CD4-positive, CD25-positive, alpha-beta regulatory T cell (primary cell): Measurements from ENCODE around the gene PPP4C. TPM values are rescaled to one million over a fixed set of nuclear protein-coding genes. Genes with fewer than 3 reads are reported as not detected.

Source experiments
- ATAC-seq, 2 donors: fragments of 150-1000 bp; cut with Tn5 transposase; one replicate each; pipeline ENCODE4 v1.10.0; 2021; ENCODE audit warnings: low read depth in 2 of 2, moderate number of reproducible peaks in 2 of 2, moderate library complexity in 1 of 2
- DNase-seq, 3 donors: peaks; one replicate each; pipeline versions ENCODE4 v3.0.0 to v3.0.0-alpha.2; 2012 to 2022; ENCODE audit warnings: mixed read lengths in 1 of 3
- H3K27ac ChIP-seq: one replicate; pipeline ENCODE4 v1.7.0; 2013; ENCODE audit warnings: mild to moderate bottlenecking, low read length; ENCODE audit not compliant: insufficient read depth, poor library complexity, severe bottlenecking
- H3K27me3 ChIP-seq: one replicate; pipeline ENCODE4 v1.7.0; 2013; ENCODE audit warnings: low read length; ENCODE audit not compliant: control insufficient read depth, insufficient read depth
- H3K36me3 ChIP-seq: one replicate; pipeline ENCODE4 v1.7.0; 2013; ENCODE audit warnings: mild to moderate bottlenecking, low read length, moderate library complexity; ENCODE audit not compliant: control insufficient read depth, insufficient read depth
- H3K4me1 ChIP-seq: 2 replicates; pipeline ENCODE4 v1.7.0; 2013; ENCODE audit warnings: mild to moderate bottlenecking, low read length; ENCODE audit not compliant: insufficient read depth, control insufficient read depth, poor library complexity, severe bottlenecking
- H3K4me3 ChIP-seq: one replicate; pipeline ENCODE4 v1.7.0; 2013; ENCODE audit warnings: low read depth, mild to moderate bottlenecking, low read length, moderate library complexity
- H3K9me3 ChIP-seq, 2 experiments: 1 replicate in 1 of 2; 2 replicates in 1 of 2; pipeline ENCODE4 v1.7.0; 2013; ENCODE audit warnings: low read length in 2 of 2, mild to moderate bottlenecking in 1 of 2, moderate library complexity in 1 of 2; ENCODE audit not compliant: control insufficient read depth in 2 of 2
- H3K27ac Mint-ChIP-seq, 3 donors: one replicate each; pipeline ENCODE4 v1.8.0; 2020 to 2022; ENCODE audit warnings: mild to moderate bottlenecking in 3 of 3, mixed read lengths in 3 of 3, moderate library complexity in 2 of 3
- H3K27me3 Mint-ChIP-seq: one replicate; pipeline ENCODE4 v1.8.0; 2022; ENCODE audit warnings: mild to moderate bottlenecking, mixed read lengths
- H3K36me3 Mint-ChIP-seq: one replicate; pipeline ENCODE4 v1.8.0; 2020; ENCODE audit warnings: mixed read lengths
- H3K4me1 Mint-ChIP-seq, 4 donors: one replicate each; pipeline ENCODE4 v1.8.0; 2020 to 2022; ENCODE audit warnings: mixed read lengths in 4 of 4, mild to moderate bottlenecking in 1 of 4
- H3K4me3 Mint-ChIP-seq, 4 donors: one replicate each; pipeline ENCODE4 v1.8.0; 2020 to 2022; ENCODE audit warnings: mild to moderate bottlenecking in 4 of 4, mixed read lengths in 4 of 4, moderate library complexity in 3 of 4
- H3K9me3 Mint-ChIP-seq, 7 donors: one replicate each; pipeline ENCODE4 v1.8.0; 2020 to 2022; ENCODE audit warnings: mixed read lengths in 7 of 7, mild to moderate bottlenecking in 3 of 7, moderate library complexity in 2 of 7
- polyA plus RNA-seq, 4 donors: library from polyadenylated mRNA; unstranded; fragments of 300-500 nt; fragmentation: Illumina TruSeq; gene quantifications; one replicate each; pipeline ENCODE4 v1.2.3, GENCODE V29; 2021
- total RNA-seq: library from RNA; stranded (reverse); gene quantifications from one replicate; pipeline ENCODE4 v1.2.3, GENCODE V29; 2022

Gene PPP4C
- total and polyA plus RNA-seq, 5 donors from 2014 or later: 97.0 to 289 (median 242) TPM

DNA sequence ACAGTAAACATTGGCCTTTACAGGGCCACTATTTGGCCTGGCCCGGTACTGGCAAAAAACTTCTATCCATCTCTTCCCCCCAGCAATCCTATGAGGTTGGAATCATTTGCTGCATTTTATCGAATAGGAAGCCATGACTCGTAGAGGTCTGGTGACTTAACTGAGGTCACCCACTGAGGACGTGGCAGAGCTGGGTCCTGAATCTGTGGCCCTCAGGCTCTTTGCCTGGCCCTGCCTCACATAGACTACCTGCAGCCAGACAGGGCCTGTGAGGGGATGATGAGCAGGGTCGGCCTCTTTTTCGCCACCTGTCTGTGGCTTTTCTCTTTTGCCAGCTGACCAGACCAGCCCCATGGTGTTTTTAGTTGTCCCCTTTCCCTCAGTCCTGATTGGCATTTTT, 1.9 kb downstream of the PPP4C start:
- Mint-ChIP-seq H3K4me1 (peaks cover 0 to 53% (median 29%) of the 10 kb centered on the region in 4 donors), H3K27me3 (no peaks in the 10 kb centered on the region), H3K27ac (peak overlapping the region; percentile 66 to 96 (median 93)), H3K9me3 (no peaks in the 10 kb centered on the region), H3K36me3 (peaks cover 8% of the 10 kb centered on the region), H3K4me3 (peak overlapping the region; percentile 88 to 98 (median 96))
- ATAC-seq: no peak
- H3K36me3 ChIP-seq: peaks cover 36% of the 10 kb centered on the region
- peak overlapping the region; percentile 76 for H3K4me3 ChIP-seq
- peak overlapping the region; percentile 82 for H3K27ac ChIP-seq
- DNase-seq: no peak
- no peaks in the 10 kb centered on the region for H3K9me3 ChIP-seq
- H3K4me1 ChIP-seq: peaks cover 29% of the 10 kb centered on the region
- no peaks in the 10 kb centered on the region for H3K27me3 ChIP-seq

DNA sequence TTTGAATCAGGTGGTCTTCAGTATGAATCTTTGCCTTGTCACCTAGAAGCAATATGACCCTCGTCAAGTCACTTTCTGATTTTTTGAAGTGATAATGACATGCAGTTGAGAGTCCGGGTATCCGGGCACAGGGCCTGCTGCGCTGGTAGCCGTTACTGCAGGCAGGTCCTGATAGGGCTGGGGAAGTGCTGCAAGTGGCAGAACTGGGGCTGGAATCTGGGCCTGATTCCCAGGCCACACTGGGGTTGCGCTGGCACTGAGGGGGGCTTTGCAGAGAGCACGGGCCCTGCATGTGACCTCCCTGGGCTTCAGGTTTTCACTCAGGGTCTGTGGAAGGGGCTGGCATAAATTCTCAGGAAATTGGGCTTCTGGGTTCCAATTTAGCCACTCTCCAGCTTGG, 3.0 kb downstream of the PPP4C start:
- Histone ChIP-seq H3K9me3 (no peaks in the 10 kb centered on the region), H3K4me1 (peaks cover 29% of the 10 kb centered on the region), H3K27ac (no peak overlapping the region), H3K36me3 (peaks cover 47% of the 10 kb centered on the region), H3K4me3 (no peak overlapping the region), H3K27me3 (no peaks in the 10 kb centered on the region)
- H3K4me1 Mint-ChIP-seq: peaks cover 0 to 53% (median 29%) of the 10 kb centered on the region in 4 donors
- no peak for ATAC-seq
- DNase-seq: no peak
- H3K27ac Mint-ChIP-seq: no peak overlapping the region
- peaks cover 0 to 2% (median 0%) of the 10 kb centered on the region in 7 donors for H3K9me3 Mint-ChIP-seq
- peaks cover 15% of the 10 kb centered on the region for H3K36me3 Mint-ChIP-seq
- no peaks in the 10 kb centered on the region for H3K27me3 Mint-ChIP-seq
- peak overlapping the region in 1 of 4 donors; percentile 88 for H3K4me3 Mint-ChIP-seq

DNA sequence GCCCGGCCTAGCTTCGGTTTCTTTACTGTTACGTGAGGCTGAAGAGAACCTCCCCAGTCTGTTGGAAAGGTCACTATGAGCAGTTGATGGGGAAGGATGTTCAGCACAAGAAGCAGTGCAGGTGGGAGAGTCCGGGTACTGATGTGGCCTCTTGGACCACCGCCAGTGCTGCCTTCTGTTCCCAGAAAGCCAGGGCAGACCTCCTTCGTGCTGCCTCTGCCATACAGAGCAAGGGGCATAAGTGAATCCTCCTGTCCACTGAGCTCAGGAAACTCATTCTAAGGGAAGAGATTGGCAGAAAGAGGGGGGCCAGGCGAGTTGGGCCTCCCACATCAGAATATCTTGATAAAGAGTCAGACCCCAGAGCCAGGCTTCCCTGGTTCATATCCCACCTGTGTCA, 3.7 kb downstream of the PPP4C start:
- no peak for ATAC-seq
- Mint-ChIP-seq H3K27me3 (no peaks in the 10 kb centered on the region), H3K36me3 (peaks cover 19% of the 10 kb centered on the region), H3K4me1 (peaks cover 0 to 57% (median 29%) of the 10 kb centered on the region in 4 donors), H3K4me3 (peak overlapping the region in 1 of 4 donors; percentile 35), H3K9me3 (peaks cover 0 to 2% (median 0%) of the 10 kb centered on the region in 7 donors), H3K27ac (peak overlapping the region in 1 of 3 donors; percentile 11)
- H3K9me3 ChIP-seq: no peaks in the 10 kb centered on the region
- H3K36me3 ChIP-seq: peaks cover 54% of the 10 kb centered on the region
- no peak for DNase-seq
- peaks cover 29% of the 10 kb centered on the region for H3K4me1 ChIP-seq
- H3K27ac ChIP-seq: no peak overlapping the region
- no peak overlapping the region for H3K4me3 ChIP-seq
- no peaks in the 10 kb centered on the region for H3K27me3 ChIP-seq

DNA sequence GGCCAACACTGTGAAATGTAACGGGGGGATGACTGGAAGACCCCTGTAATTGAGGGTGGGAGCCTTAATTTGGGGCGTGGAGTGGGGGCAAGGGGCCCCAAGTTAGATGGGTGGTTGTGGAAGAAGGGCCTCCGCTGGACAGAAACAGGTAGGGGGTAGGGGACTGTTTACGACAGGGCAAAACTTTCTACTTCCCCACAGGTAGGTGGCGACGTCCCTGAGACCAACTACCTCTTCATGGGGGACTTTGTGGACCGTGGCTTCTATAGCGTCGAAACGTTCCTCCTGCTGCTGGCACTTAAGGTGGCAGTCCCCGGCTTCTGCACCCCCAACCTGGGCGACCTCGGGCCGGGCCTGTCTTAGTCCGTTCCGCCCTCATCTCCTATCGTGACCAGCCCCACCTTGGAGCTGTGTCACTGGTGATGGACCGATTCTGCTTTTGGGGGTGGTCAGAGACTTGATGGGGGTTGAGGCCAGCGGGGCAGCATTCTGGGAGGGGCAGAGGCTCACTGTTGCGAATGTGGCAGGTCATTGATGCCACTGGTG, 6.8 kb downstream of the PPP4C start:
- no peaks in the 10 kb centered on the region for H3K9me3 ChIP-seq
- no peaks in the 10 kb centered on the region for H3K27me3 ChIP-seq
- Mint-ChIP-seq H3K9me3 (peaks cover 0 to 2% (median 0%) of the 10 kb centered on the region in 7 donors), H3K4me3 (peak overlapping the region in 1 of 4 donors; percentile 36), H3K27ac (no peak overlapping the region), H3K36me3 (peaks cover 23% of the 10 kb centered on the region), H3K4me1 (peaks cover 0 to 30% (median 10%) of the 10 kb centered on the region in 4 donors), H3K27me3 (no peaks in the 10 kb centered on the region)
- DNase-seq: no peak
- peaks cover 57% of the 10 kb centered on the region for H3K36me3 ChIP-seq
- no peak overlapping the region for H3K27ac ChIP-seq
- peaks cover 9% of the 10 kb centered on the region for H3K4me1 ChIP-seq
- no peak for ATAC-seq
- no peak overlapping the region for H3K4me3 ChIP-seq

DNA sequence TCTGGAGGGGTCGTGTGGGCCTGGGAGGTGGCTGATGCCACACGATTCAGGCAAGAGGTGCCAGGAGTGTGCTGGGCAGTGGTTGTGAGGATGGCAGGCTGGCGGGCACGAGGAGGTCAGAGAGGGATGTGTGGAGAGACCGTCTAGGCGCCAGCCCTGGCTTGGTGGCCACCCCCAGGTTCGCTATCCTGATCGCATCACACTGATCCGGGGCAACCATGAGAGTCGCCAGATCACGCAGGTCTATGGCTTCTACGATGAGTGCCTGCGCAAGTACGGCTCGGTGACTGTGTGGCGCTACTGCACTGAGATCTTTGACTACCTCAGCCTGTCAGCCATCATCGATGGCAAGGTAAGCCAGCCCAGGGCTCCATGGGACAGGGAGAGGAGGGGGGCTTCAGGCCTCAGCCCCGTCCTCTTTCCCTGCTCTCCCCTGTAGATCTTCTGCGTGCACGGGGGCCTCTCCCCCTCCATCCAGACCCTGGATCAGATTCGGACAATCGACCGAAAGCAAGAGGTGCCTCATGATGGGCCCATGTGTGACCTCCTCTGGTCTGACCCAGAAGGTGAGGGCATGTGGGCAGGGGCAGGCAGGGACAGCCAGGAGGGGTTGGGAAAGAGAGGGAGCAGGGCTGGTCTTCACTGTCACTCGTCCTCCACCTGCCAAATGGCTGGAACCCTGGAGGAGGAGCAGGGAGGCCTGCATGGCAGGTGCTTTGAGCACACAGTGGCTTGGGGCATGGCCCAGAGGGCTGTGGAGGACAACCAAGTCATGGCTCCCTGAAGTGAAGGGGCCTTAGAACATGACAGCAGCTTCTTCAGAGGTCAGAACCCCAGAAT, 7.6 kb downstream of the PPP4C start:
- no peak overlapping the region for H3K4me3 ChIP-seq
- ATAC-seq: no peak
- Mint-ChIP-seq H3K4me1 (peaks cover 0 to 26% (median 3%) of the 10 kb centered on the region in 4 donors), H3K9me3 (peaks cover 0 to 2% (median 0%) of the 10 kb centered on the region in 7 donors), H3K27ac (no peak overlapping the region), H3K36me3 (peaks cover 23% of the 10 kb centered on the region), H3K4me3 (peak overlapping the region in 1 of 4 donors; percentile 36), H3K27me3 (no peaks in the 10 kb centered on the region)
- peaks cover 53% of the 10 kb centered on the region for H3K36me3 ChIP-seq
- H3K9me3 ChIP-seq: no peaks in the 10 kb centered on the region
- H3K4me1 ChIP-seq: peaks cover under 1% of the 10 kb centered on the region
- no peaks in the 10 kb centered on the region for H3K27me3 ChIP-seq
- no peak overlapping the region for H3K27ac ChIP-seq
- DNase-seq: no peak

DNA sequence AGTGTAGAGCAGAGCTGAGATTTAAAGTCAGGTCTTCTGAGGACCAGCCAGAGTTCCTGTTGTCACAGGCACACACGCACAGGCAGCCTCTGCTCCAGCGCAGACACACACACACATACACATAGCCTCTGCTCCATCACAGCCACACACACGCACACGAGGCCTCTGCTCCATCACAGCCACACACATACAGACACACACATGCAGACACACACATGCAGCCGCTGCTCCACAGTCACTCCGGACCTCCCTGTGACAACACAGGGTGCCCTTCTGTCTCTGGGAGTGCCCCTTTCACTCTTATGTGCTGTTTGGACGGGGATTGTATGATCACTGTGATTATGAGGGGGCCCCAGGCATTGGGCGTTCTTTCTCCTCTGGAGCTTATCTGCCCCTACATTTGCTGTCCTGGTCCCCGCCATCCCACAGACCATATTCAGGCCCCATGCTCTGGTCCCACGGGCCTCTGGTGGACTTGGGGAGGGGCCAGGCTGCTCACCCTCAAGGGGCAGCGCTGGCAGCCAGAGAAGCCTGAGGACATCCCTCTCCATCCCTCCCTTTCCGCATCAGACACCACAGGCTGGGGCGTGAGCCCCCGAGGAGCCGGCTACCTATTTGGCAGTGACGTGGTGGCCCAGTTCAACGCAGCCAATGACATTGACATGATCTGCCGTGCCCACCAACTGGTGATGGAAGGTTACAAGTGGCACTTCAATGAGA, 8.5 kb downstream of the PPP4C start:
- peak overlapping the region in 1 of 4 donors; percentile 25 for H3K4me3 Mint-ChIP-seq
- no peaks in the 10 kb centered on the region for H3K4me1 ChIP-seq
- H3K27ac ChIP-seq: no peak overlapping the region
- peaks cover 0 to 2% (median 0%) of the 10 kb centered on the region in 7 donors for H3K9me3 Mint-ChIP-seq
- no peaks in the 10 kb centered on the region for H3K27me3 ChIP-seq
- no peak for ATAC-seq
- no peaks in the 10 kb centered on the region for H3K27me3 Mint-ChIP-seq
- peaks cover 23% of the 10 kb centered on the region for H3K36me3 Mint-ChIP-seq
- H3K4me1 Mint-ChIP-seq: peaks cover 0 to 27% (median 0%) of the 10 kb centered on the region in 4 donors
- peak overlapping the region in 1 of 3 donors; percentile 74 for H3K27ac Mint-ChIP-seq
- no peaks in the 10 kb centered on the region for H3K9me3 ChIP-seq
- peaks cover 53% of the 10 kb centered on the region for H3K36me3 ChIP-seq
- H3K4me3 ChIP-seq: no peak overlapping the region
- DNase-seq: no peak

DNA sequence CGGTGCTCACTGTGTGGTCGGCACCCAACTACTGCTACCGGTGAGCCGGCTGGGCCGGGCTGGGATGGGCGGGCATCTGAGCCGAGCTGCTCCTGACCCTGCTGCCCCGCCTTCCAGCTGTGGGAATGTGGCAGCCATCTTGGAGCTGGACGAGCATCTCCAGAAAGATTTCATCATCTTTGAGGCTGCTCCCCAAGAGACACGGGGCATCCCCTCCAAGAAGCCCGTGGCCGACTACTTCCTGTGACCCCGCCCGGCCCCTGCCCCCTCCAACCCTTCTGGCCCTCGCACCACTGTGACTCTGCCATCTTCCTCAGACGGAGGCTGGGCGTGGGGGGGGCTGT, 9.0 kb downstream of the PPP4C start:
- Mint-ChIP-seq H3K27ac (no peak overlapping the region), H3K4me3 (no peak overlapping the region), H3K4me1 (peaks cover 0 to 27% (median 0%) of the 10 kb centered on the region in 4 donors), H3K36me3 (peaks cover 23% of the 10 kb centered on the region), H3K9me3 (peaks cover 0 to 2% (median 0%) of the 10 kb centered on the region in 7 donors), H3K27me3 (no peaks in the 10 kb centered on the region)
- Histone ChIP-seq H3K4me1 (no peaks in the 10 kb centered on the region), H3K27me3 (no peaks in the 10 kb centered on the region), H3K36me3 (peaks cover 47% of the 10 kb centered on the region), H3K4me3 (no peak overlapping the region), H3K27ac (no peak overlapping the region), H3K9me3 (no peaks in the 10 kb centered on the region)
- DNase-seq: no peak
- no peak for ATAC-seq
